ENCODE data around the gene TENT5C.

The TENT5C gene

DNA sequence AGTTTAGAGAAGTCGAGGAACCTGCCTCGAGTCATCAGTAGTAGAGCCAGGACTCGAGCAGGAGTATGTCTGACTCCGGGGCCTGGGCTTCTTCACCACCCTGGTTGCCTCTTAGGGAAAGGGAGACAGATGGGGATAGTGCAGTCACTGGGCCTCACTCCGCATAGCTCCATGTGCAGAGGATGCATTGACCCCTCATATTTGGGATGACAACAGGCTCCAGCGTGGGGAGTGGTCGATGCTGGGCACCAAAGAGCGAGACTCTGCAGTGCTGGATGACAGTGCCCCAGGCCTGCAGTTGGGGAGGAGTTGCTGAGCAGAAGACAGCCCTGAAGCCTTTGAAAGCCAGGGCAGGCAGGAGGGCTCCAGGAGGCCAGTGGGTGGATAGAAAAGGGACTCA lies 20.8 kb upstream of the TENT5C start:
- no peak for TF ChIP-seq OSR1 (CRISPR knock-in tag; IDR thresholded peaks at IDR 0.05)
- ATAC-seq: no peak

DNA sequence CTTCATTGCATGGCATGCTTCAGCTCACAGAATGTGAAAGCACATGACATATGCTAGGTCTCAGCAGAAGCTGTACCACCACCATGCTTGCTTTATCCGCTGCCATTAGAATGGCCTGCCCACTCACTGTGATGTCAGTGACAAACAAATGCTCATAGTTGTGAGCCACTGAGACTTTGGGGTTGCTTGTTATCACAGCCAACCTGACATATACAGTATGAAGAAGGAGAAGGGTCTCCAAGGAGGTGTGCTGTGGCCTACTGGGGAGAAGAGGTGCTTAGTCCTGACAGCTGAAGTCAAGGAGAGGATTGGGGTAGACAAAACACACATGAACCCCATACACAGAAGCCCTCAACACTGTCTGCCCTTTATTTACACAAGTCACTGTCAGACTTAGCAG lies 19.5 kb upstream of the TENT5C start:
- TF ChIP-seq, protein P1, sequence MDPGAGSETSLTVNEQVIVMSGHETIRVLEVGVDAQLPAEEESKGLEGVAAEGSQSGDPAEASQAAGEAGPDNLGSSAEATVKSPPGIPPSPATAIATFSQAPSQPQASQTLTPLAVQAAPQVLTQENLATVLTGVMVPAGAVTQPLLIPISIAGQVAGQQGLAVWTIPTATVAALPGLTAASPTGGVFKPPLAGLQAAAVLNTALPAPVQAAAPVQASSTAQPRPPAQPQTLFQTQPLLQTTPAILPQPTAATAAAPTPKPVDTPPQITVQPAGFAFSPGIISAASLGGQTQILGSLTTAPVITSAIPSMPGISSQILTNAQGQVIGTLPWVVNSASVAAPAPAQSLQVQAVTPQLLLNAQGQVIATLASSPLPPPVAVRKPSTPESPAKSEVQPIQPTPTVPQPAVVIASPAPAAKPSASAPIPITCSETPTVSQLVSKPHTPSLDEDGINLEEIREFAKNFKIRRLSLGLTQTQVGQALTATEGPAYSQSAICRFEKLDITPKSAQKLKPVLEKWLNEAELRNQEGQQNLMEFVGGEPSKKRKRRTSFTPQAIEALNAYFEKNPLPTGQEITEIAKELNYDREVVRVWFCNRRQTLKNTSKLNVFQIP (CRISPR knock-in tag; IDR thresholded peaks at IDR 0.05; ENCODE audit: borderline replicate concordance, low read depth): no peak
- TF ChIP-seq, protein P2, sequence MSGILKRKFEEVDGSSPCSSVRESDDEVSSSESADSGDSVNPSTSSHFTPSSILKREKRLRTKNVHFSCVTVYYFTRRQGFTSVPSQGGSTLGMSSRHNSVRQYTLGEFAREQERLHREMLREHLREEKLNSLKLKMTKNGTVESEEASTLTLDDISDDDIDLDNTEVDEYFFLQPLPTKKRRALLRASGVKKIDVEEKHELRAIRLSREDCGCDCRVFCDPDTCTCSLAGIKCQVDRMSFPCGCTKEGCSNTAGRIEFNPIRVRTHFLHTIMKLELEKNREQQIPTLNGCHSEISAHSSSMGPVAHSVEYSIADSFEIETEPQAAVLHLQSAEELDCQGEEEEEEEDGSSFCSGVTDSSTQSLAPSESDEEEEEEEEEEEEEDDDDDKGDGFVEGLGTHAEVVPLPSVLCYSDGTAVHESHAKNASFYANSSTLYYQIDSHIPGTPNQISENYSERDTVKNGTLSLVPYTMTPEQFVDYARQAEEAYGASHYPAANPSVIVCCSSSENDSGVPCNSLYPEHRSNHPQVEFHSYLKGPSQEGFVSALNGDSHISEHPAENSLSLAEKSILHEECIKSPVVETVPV (CRISPR knock-in tag; IDR thresholded peaks at IDR 0.05): no peak
- no peak for TF ChIP-seq CSDC2 (CRISPR knock-in tag; IDR thresholded peaks at IDR 0.05)
- no peak for TF ChIP-seq TCF4 (CRISPR knock-in tag; IDR thresholded peaks at IDR 0.05; ENCODE audit: borderline replicate concordance)
- TF ChIP-seq TOX (CRISPR knock-in tag; IDR thresholded peaks at IDR 0.05; ENCODE audit: borderline replicate concordance): no peak
- TF ChIP-seq GLIS3 (CRISPR knock-in tag; IDR thresholded peaks at IDR 0.05): no peak
- no peak for TF ChIP-seq ZC3H10 (CRISPR knock-in tag; IDR thresholded peaks at IDR 0.05)
- TF ChIP-seq ZFP30 (CRISPR knock-in tag; IDR thresholded peaks at IDR 0.05): no peak
- no peak for TF ChIP-seq PPARA (CRISPR knock-in tag; IDR thresholded peaks at IDR 0.05; ENCODE audit: borderline replicate concordance)
- no peak for TF ChIP-seq ZFP3 (CRISPR knock-in tag; IDR thresholded peaks at IDR 0.05)
- no peak for ATAC-seq

DNA sequence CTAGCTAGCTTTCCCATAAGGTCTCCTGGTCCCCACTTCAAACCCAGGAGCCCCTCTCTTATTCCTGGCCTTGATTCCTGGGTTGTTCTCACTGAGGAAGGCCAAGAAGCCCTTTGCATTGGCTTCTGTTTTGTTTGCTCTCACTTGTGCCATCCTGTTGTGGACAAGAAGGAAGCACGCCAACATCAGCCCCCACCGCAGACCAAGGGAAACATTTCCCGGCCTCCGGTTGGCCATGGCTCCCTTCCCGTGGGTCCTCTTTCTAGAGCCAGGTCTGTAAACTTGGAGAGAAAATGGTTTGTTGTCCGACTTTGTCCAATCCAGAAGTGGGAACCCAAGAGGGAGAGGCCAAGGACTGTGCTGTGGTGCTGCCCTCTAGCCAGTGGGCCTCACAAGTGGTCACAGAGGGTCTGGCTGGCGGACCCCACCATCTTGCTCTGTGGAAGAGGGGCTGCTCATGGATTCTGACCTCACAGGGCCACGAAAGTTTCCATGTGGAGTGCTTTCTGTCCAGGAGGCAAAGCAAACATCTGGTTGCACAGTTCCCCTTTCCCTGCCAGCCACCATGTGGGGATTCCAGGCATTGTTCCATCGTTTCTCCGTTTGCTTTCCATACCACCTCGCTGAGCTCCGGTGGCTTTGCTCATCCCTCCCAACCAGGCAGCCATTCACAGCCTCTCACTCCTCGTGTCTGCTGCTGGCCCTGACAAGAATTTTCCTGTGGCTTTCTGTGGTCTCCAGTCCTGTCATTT lies 18.9 kb upstream of the TENT5C start:
- TF ChIP-seq ZNF8 (CRISPR knock-in tag; IDR thresholded peaks at IDR 0.05) (no peak), TCF4 (CRISPR knock-in tag; IDR thresholded peaks at IDR 0.05; ENCODE audit: borderline replicate concordance) (no peak), ESRRG (CRISPR knock-in tag; IDR thresholded peaks at IDR 0.05) (no peak), ARNTL (CRISPR knock-in tag; IDR thresholded peaks at IDR 0.05; ENCODE audit: borderline replicate concordance, low read depth) (no peak), PPARA (CRISPR knock-in tag; IDR thresholded peaks at IDR 0.05; ENCODE audit: borderline replicate concordance) (no peak), ISL1 (CRISPR knock-in tag; IDR thresholded peaks at IDR 0.05) (no peak), CSDC2 (CRISPR knock-in tag; IDR thresholded peaks at IDR 0.05) (no peak), ZNF565 (CRISPR knock-in tag; conservative IDR thresholded peaks at IDR 0.05; ENCODE audit: low read depth) (no peak), ZFP3 (CRISPR knock-in tag; IDR thresholded peaks at IDR 0.05) (no peak), RARB (CRISPR knock-in tag; IDR thresholded peaks at IDR 0.05) (no peak)
- TF ChIP-seq, protein P2 (CRISPR knock-in tag; IDR thresholded peaks at IDR 0.05): no peak
- TF ChIP-seq, protein P3, sequence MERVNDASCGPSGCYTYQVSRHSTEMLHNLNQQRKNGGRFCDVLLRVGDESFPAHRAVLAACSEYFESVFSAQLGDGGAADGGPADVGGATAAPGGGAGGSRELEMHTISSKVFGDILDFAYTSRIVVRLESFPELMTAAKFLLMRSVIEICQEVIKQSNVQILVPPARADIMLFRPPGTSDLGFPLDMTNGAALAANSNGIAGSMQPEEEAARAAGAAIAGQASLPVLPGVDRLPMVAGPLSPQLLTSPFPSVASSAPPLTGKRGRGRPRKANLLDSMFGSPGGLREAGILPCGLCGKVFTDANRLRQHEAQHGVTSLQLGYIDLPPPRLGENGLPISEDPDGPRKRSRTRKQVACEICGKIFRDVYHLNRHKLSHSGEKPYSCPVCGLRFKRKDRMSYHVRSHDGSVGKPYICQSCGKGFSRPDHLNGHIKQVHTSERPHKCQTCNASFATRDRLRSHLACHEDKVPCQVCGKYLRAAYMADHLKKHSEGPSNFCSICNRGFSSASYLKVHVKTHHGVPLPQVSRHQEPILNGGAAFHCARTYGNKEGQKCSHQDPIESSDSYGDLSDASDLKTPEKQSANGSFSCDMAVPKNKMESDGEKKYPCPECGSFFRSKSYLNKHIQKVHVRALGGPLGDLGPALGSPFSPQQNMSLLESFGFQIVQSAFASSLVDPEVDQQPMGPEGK (CRISPR knock-in tag; IDR thresholded peaks at IDR 0.05; ENCODE audit: borderline replicate concordance): no peak

DNA sequence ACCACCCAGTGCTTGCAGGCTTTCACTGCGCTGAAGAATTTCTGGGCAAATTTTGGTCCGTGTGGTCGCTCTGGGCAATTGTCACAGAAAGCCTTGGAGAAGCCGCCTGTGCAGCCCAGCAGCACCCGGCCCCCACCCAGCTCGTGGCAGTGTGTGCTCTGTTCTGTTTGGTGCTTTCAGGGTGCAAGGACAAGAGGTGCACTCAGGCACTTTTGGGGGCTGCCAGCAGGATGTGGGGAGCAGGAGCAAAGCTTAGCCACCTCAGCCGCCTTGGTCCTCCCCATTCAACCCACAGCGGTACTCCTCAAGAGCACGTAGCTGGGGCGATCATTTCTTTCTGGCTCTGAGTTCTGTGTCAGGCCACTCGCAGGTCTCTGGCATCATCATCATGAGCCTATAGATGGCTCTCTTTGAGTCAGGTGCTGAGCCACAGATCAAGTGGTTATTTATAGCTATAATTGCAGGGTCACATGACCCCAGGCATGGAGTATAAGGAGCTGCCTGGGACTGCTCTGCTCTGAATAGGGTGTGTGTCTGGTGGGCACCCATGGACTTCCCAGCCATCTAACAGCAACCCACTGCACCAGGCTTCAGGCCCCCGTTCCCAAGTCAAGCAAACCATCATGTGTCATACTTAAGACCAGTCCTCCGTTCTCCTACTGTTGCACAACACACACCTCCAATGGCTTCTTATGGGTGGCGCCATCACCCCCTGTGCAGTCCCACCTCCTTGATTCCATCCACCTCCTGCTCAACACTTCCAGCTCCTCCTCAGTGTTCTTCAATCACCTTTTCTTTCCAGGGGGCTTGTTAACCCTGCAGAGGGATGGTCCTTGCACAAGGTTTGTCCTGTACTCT lies 18.1 kb upstream of the TENT5C start:
- no peak for ATAC-seq
- TF ChIP-seq OSR1 (CRISPR knock-in tag; IDR thresholded peaks at IDR 0.05): no peak
- TF ChIP-seq ZNF8 (CRISPR knock-in tag; IDR thresholded peaks at IDR 0.05): no peak
- no peak for TF ChIP-seq BACH2 (CRISPR knock-in tag; IDR thresholded peaks at IDR 0.05; ENCODE audit: borderline replicate concordance)
- no peak for TF ChIP-seq GLIS3 (CRISPR knock-in tag; IDR thresholded peaks at IDR 0.05)
- no peak for TF ChIP-seq ZC3H10 (CRISPR knock-in tag; IDR thresholded peaks at IDR 0.05)
- TF ChIP-seq ZFP30 (CRISPR knock-in tag; IDR thresholded peaks at IDR 0.05): no peak
- no peak for TF ChIP-seq RARB (CRISPR knock-in tag; IDR thresholded peaks at IDR 0.05)
- TF ChIP-seq ZNF565 (CRISPR knock-in tag; conservative IDR thresholded peaks at IDR 0.05; ENCODE audit: low read depth): no peak
- no peak for TF ChIP-seq TCF4 (CRISPR knock-in tag; IDR thresholded peaks at IDR 0.05; ENCODE audit: borderline replicate concordance)
- no peak for TF ChIP-seq ISL1 (CRISPR knock-in tag; IDR thresholded peaks at IDR 0.05)
- TF ChIP-seq, protein P4, sequence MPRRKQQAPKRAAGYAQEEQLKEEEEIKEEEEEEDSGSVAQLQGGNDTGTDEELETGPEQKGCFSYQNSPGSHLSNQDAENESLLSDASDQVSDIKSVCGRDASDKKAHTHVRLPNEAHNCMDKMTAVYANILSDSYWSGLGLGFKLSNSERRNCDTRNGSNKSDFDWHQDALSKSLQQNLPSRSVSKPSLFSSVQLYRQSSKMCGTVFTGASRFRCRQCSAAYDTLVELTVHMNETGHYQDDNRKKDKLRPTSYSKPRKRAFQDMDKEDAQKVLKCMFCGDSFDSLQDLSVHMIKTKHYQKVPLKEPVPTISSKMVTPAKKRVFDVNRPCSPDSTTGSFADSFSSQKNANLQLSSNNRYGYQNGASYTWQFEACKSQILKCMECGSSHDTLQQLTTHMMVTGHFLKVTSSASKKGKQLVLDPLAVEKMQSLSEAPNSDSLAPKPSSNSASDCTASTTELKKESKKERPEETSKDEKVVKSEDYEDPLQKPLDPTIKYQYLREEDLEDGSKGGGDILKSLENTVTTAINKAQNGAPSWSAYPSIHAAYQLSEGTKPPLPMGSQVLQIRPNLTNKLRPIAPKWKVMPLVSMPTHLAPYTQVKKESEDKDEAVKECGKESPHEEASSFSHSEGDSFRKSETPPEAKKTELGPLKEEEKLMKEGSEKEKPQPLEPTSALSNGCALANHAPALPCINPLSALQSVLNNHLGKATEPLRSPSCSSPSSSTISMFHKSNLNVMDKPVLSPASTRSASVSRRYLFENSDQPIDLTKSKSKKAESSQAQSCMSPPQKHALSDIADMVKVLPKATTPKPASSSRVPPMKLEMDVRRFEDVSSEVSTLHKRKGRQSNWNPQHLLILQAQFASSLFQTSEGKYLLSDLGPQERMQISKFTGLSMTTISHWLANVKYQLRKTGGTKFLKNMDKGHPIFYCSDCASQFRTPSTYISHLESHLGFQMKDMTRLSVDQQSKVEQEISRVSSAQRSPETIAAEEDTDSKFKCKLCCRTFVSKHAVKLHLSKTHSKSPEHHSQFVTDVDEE (CRISPR knock-in tag; IDR thresholded peaks at IDR 0.05): no peak
- TF ChIP-seq, protein P5, sequence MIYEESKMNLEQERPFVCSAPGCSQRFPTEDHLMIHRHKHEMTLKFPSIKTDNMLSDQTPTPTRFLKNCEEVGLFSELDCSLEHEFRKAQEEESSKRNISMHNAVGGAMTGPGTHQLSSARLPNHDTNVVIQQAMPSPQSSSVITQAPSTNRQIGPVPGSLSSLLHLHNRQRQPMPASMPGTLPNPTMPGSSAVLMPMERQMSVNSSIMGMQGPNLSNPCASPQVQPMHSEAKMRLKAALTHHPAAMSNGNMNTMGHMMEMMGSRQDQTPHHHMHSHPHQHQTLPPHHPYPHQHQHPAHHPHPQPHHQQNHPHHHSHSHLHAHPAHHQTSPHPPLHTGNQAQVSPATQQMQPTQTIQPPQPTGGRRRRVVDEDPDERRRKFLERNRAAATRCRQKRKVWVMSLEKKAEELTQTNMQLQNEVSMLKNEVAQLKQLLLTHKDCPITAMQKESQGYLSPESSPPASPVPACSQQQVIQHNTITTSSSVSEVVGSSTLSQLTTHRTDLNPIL (CRISPR knock-in tag; IDR thresholded peaks at IDR 0.05; ENCODE audit: low read depth): no peak

More for the DNA sequence above, 18.9 kb upstream of the TENT5C start:
- no peak for ATAC-seq

All from SK-N-SH treated with all-trans-retinoic acid at 6 μM for 48 hours (cell line).